Ecto neural progenitor cell (in vitro differentiated cells): ENCODE measurements around the gene BBS12.
"Not testable (repeated sequence)": the region's sequence is repeated elsewhere in the genome, so short reads cannot be mapped to it uniquely, and the experiment has no call there.

Experiments
- DNase-seq: peaks from one replicate; pipeline ENCODE4 v3.0.0-alpha.2; 2018; ENCODE audit warnings: low spot score

Gene BBS12

GRCh38 chr4:122765692-122766352 is 33.3 kb downstream of the BBS12 start:
- DNase-seq: no peak

- DNase-seq: no peak
Observed at GRCh38 chr4:122766353-122766705, 33.8 kb downstream of the BBS12 start.

GRCh38 chr4:122766950-122767349 is 34.4 kb downstream of the BBS12 start:
- DNase-seq: no peak

GRCh38 chr4:122771724-122772123 is 39.2 kb downstream of the BBS12 start:
- no peak for DNase-seq

GRCh38 chr4:122772311-122772710 is 39.8 kb downstream of the BBS12 start:
- DNase-seq: no peak

- DNase-seq: no peak
Observed at GRCh38 chr4:122772986-122773385, 40.5 kb downstream of the BBS12 start.

GRCh38 chr4:122775039-122775438 is 42.5 kb downstream of the BBS12 start:
- DNase-seq: no peak

GRCh38 chr4:122775987-122776836 is 43.7 kb downstream of the BBS12 start:
- DNase-seq: no peak

- no peak for DNase-seq
Observed at GRCh38 chr4:122776916-122777315, 44.4 kb downstream of the BBS12 start.

GRCh38 chr4:122777846-122778673 is 45.6 kb downstream of the BBS12 start:
- no peak for DNase-seq

GRCh38 chr4:122781486-122781885 is 49.0 kb downstream of the BBS12 start:
- DNase-seq: no peak

GRCh38 chr4:122783301-122784215 is 51.1 kb downstream of the BBS12 start:
- DNase-seq: no peak

- no peak for DNase-seq
Observed at GRCh38 chr4:122784261-122784660, 51.8 kb downstream of the BBS12 start.

- DNase-seq: no peak
Observed at GRCh38 chr4:122785099-122785498, 52.6 kb downstream of the BBS12 start.

GRCh38 chr4:122786296-122786695 is 53.8 kb downstream of the BBS12 start:
- not testable (repeated sequence) for DNase-seq

- not testable (repeated sequence) for DNase-seq
Observed at GRCh38 chr4:122786920-122787319, 54.4 kb downstream of the BBS12 start.

- DNase-seq: no peak
Observed at GRCh38 chr4:122787940-122788339, 55.4 kb downstream of the BBS12 start.

GRCh38 chr4:122788935-122789334 is 56.4 kb downstream of the BBS12 start:
- DNase-seq: no peak

- no peak for DNase-seq
Observed at GRCh38 chr4:122793811-122794210, 61.3 kb downstream of the BBS12 start.
